Karpas-422 (cell line): ENCODE measurements around the gene IGBP1. TPM values are rescaled to one million over a fixed set of nuclear protein-coding genes. Genes with fewer than 3 reads are reported as not detected.

Experiments used
- DNase-seq: peaks from one replicate; pipeline ENCODE4 v3.0.0-alpha.2; 2015
- H2AFZ ChIP-seq: fragments of 200-600 bp; sonication (generic); 2 replicates; pipeline ENCODE4 v1.6.1; 2014; ENCODE audit warnings: antibody characterized with exemption, low read length, mixed read lengths
- H3K27ac ChIP-seq: fragments of 200-600 bp; sonication (generic); 2 replicates; pipeline ENCODE4 v1.5.1; 2014; ENCODE audit warnings: mild to moderate bottlenecking, low read length, moderate library complexity
- H3K27me3 ChIP-seq: fragments of 200-600 bp; sonication (generic); 2 replicates; pipeline ENCODE4 v1.6.1; 2014; ENCODE audit warnings: low read length, mixed read lengths
- H3K36me3 ChIP-seq: fragments of 200-600 bp; sonication (generic); 2 replicates; pipeline ENCODE4 v1.6.1; 2014; ENCODE audit warnings: low read length, mixed read lengths; ENCODE audit not compliant: insufficient read depth
- H3K4me1 ChIP-seq: fragments of 200-600 bp; sonication (generic); 2 replicates; pipeline ENCODE4 v1.6.1; 2014; ENCODE audit warnings: mild to moderate bottlenecking, low read length, mixed read lengths
- H3K4me2 ChIP-seq: fragments of 200-600 bp; sonication (generic); 2 replicates; pipeline ENCODE4 v1.6.1; 2014; ENCODE audit warnings: low read length, low read depth, mild to moderate bottlenecking; ENCODE audit not compliant: poor library complexity, severe bottlenecking
- H3K4me3 ChIP-seq: fragments of 200-600 bp; sonication (generic); 2 replicates; pipeline ENCODE4 v1.5.1; 2014; ENCODE audit warnings: mild to moderate bottlenecking, antibody characterized with exemption, low read length, mixed read lengths
- H3K79me2 ChIP-seq: fragments of 200-600 bp; sonication (generic); 2 replicates; pipeline ENCODE4 v1.6.1; 2014; ENCODE audit warnings: mild to moderate bottlenecking, low read length, mixed read lengths
- H3K9ac ChIP-seq: fragments of 200-600 bp; sonication (generic); 2 replicates; pipeline ENCODE4 v1.6.0; 2014; ENCODE audit warnings: low read length
- H3K9me2 ChIP-seq: fragments of 200-600 bp; sonication (generic), shearing (Covaris generic); replicated peaks from 2 replicates; pipeline ENCODE4 v1.6.0; 2014; ENCODE audit warnings: mild to moderate bottlenecking, low read length, moderate library complexity; ENCODE audit not compliant: insufficient read depth
- H3K9me3 ChIP-seq: fragments of 300-700, 200-600 bp; sonication (generic); 2 replicates; pipeline ENCODE4 v1.6.1; 2014; ENCODE audit warnings: low read length, mixed read lengths
- H4K20me1 ChIP-seq: fragments of 200-600 bp; sonication (generic); 2 replicates; pipeline ENCODE4 v1.6.1; 2014; ENCODE audit warnings: mild to moderate bottlenecking, antibody characterized with exemption, low read length, low read depth; ENCODE audit not compliant: insufficient read depth
- total RNA-seq: library from RNA; depleted of rRNA; stranded (reverse); fragments of >200 nt; shearing (Covaris generic); gene quantifications from 2 replicates; pipeline ENCODE4 v1.2.3, GENCODE V29; 2014; ENCODE audit warnings: low replicate concordance; rRNA removed

Gene IGBP1
- 89.5 and 92.5 TPM in 2 replicates for total RNA-seq

GRCh38 chrX:70133303-70134115, at the start of gene IGBP1:
Gene IGBP1 (plus strand): TSS chrX:70133447. CDS start chrX:70133948, 501 bp downstream.
- H3K9ac ChIP-seq = peak within 1 kb of the TSS; percentile 89
- H2AFZ ChIP-seq = peak within 1 kb of the TSS; percentile 94
- H3K4me2 ChIP-seq = peak within 1 kb of the TSS; percentile 80
- peak; percentile 93 for DNase-seq
- H3K9me3 ChIP-seq = no peaks in the 10 kb centered on the region
- no peaks in the 10 kb centered on the region for H3K9me2 ChIP-seq
- H3K4me3 ChIP-seq = peak within 1 kb of the TSS; percentile 84
- no peaks in the 10 kb centered on the region; the same call in 1 of the 2 replicates for H4K20me1 ChIP-seq
- H3K27ac ChIP-seq = peak within 1 kb of the TSS; percentile 82
- H3K4me1 ChIP-seq = peaks cover 33% of the 10 kb centered on the region
- H3K79me2 ChIP-seq = peaks cover 23% of the 10 kb centered on the region
- H3K27me3 ChIP-seq = no peaks in the 10 kb centered on the region
- no peaks in the 10 kb centered on the region for H3K36me3 ChIP-seq

GRCh38 chrX:70084592-70085240, 48.5 kb upstream of the IGBP1 start:
- Histone ChIP-seq H3K4me1 (no peaks in the 10 kb centered on the region), H3K4me2 (no peak overlapping the region), H3K27me3 (no peaks in the 10 kb centered on the region), H3K9me3 (no peaks in the 10 kb centered on the region), H3K4me3 (no peak overlapping the region), H4K20me1 (no peaks in the 10 kb centered on the region), H3K27ac (no peak overlapping the region), H3K79me2 (no peaks in the 10 kb centered on the region), H2AFZ (no peak overlapping the region), H3K9ac (no peak overlapping the region), H3K36me3 (no peaks in the 10 kb centered on the region), H3K9me2 (no peaks in the 10 kb centered on the region)
- no peak for DNase-seq

- Histone ChIP-seq H3K27me3 (no peaks in the 10 kb centered on the region), H2AFZ (no peak overlapping the region), H3K9me2 (no peaks in the 10 kb centered on the region), H3K36me3 (no peaks in the 10 kb centered on the region), H3K4me1 (no peaks in the 10 kb centered on the region), H3K4me2 (no peak overlapping the region), H3K79me2 (no peaks in the 10 kb centered on the region), H3K27ac (no peak overlapping the region), H3K9me3 (no peaks in the 10 kb centered on the region), H4K20me1 (no peaks in the 10 kb centered on the region), H3K4me3 (no peak overlapping the region), H3K9ac (no peak overlapping the region)
- no peak for DNase-seq
These were observed 45.2 kb upstream of the IGBP1 start for GRCh38 chrX:70087857-70088630.

- H3K9me3 ChIP-seq = no peaks in the 10 kb centered on the region
- no peaks in the 10 kb centered on the region for H3K9me2 ChIP-seq
- no peaks in the 10 kb centered on the region for H3K27me3 ChIP-seq
- DNase-seq = no peak
- no peak overlapping the region for H3K4me2 ChIP-seq
- no peaks in the 10 kb centered on the region for H3K79me2 ChIP-seq
- no peak overlapping the region for H2AFZ ChIP-seq
- H3K27ac ChIP-seq = no peak overlapping the region
- no peaks in the 10 kb centered on the region for H3K36me3 ChIP-seq
- no peak overlapping the region for H3K9ac ChIP-seq
- H3K4me3 ChIP-seq = no peak overlapping the region
- no peaks in the 10 kb centered on the region for H4K20me1 ChIP-seq
- H3K4me1 ChIP-seq = no peaks in the 10 kb centered on the region
These were observed 44.5 kb upstream of the IGBP1 start for GRCh38 chrX:70088751-70089150.

GRCh38 chrX:70089604-70090297, 43.5 kb upstream of the IGBP1 start:
- no peaks in the 10 kb centered on the region for H3K27me3 ChIP-seq
- H3K9me2 ChIP-seq = no peaks in the 10 kb centered on the region
- H3K4me3 ChIP-seq = no peak overlapping the region
- no peak overlapping the region for H3K4me2 ChIP-seq
- no peak overlapping the region for H3K27ac ChIP-seq
- no peaks in the 10 kb centered on the region for H3K4me1 ChIP-seq
- H3K9me3 ChIP-seq = no peaks in the 10 kb centered on the region
- H3K36me3 ChIP-seq = no peaks in the 10 kb centered on the region
- DNase-seq = no peak
- H3K79me2 ChIP-seq = no peaks in the 10 kb centered on the region
- H4K20me1 ChIP-seq = no peaks in the 10 kb centered on the region
- H3K9ac ChIP-seq = no peak overlapping the region
- no peak overlapping the region for H2AFZ ChIP-seq

- Histone ChIP-seq H3K27me3 (no peaks in the 10 kb centered on the region), H3K9me2 (no peaks in the 10 kb centered on the region), H3K9ac (no peak overlapping the region), H3K4me1 (no peaks in the 10 kb centered on the region), H3K9me3 (no peaks in the 10 kb centered on the region), H3K4me3 (no peak overlapping the region), H3K4me2 (no peak overlapping the region), H2AFZ (no peak overlapping the region), H3K36me3 (no peaks in the 10 kb centered on the region), H3K27ac (no peak overlapping the region), H3K79me2 (no peaks in the 10 kb centered on the region), H4K20me1 (no peaks in the 10 kb centered on the region)
- no peak for DNase-seq
These were observed 41.0 kb upstream of the IGBP1 start for GRCh38 chrX:70092247-70092646.

GRCh38 chrX:70096052-70096451, 37.2 kb upstream of the IGBP1 start:
- Histone ChIP-seq H4K20me1 (no peaks in the 10 kb centered on the region), H3K27ac (no peak overlapping the region), H3K36me3 (no peaks in the 10 kb centered on the region), H3K9me2 (no peaks in the 10 kb centered on the region), H3K4me3 (no peak overlapping the region), H3K27me3 (no peaks in the 10 kb centered on the region), H3K9ac (no peak overlapping the region), H3K4me2 (no peak overlapping the region), H3K4me1 (no peaks in the 10 kb centered on the region), H3K9me3 (no peaks in the 10 kb centered on the region), H2AFZ (no peak overlapping the region), H3K79me2 (no peaks in the 10 kb centered on the region)
- DNase-seq = no peak
